HTERT RPE-1 (cell line): ENCODE results near the gene TREH.

Experiments
- in situ Hi-C: fragments of 300-500 bp; cut with MboI; formaldehyde crosslinking; loops from 4 replicates; pipeline ENCODE4 v1.14.3; 2020; ENCODE audit warnings: low sequenced_read_pairs

Gene TREH

GRCh38 chr11:118697346-118697745 is 17.9 kb upstream of the TREH start:
- in situ Hi-C loops = loop anchor here (25.0 kb wide), 1 partner anchor 265 kb away; the partner anchor contains the start of genes FOXR1 and UPK2

DNA sequence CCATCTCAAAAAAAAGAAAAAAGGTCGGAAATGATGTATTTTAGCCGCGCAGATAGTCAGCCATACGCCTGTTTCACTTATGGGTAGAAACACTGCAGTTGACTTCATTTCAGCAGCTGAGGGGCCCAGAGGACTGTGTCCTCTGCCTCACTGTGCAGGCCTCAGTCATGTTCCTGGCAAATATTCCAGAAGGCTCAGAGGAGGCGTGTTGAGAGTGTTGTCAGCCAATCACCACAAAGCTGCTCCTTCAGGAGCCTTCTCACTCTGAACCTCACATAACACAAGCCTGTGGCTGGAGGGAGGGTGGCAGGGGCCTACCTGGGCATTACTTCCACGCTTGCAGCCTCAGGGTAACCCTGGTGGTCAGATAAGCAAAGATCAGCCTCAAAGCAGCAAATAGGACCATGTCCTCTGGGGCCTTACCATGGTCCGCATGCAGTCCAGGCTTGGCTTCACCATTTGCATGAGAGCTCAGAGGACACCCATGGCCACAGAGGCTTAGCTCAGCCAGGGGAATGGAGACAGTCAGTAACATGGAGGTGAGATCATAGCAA is 17.3 kb upstream of the TREH start:
- in situ Hi-C loops = loop anchor here (25.0 kb wide), 1 partner anchor 266 kb away; the partner anchor contains the start of genes FOXR1 and UPK2

DNA sequence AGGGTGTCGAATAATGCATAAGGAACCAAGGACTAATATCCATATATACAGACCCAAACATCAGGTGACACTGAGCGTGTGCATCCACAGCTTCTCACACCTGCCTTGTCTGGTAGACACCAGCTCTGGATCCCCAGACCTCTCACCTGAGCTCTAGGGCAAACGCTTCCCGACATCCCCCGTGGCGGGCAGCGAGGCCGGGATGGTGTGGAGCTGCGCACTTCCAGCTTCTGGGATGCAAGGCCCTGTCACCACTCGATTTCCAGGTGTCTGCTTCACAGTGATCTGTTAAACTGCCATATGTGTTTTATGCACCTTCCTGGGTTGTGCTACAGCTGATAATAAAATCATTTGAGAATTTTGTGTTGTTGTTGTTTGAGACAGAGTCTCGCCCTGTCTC is 15.3 kb upstream of the TREH start:
- in situ Hi-C loops = loop anchor here (25.0 kb wide), 1 partner anchor 268 kb away; the partner anchor contains the start of genes FOXR1 and UPK2

DNA sequence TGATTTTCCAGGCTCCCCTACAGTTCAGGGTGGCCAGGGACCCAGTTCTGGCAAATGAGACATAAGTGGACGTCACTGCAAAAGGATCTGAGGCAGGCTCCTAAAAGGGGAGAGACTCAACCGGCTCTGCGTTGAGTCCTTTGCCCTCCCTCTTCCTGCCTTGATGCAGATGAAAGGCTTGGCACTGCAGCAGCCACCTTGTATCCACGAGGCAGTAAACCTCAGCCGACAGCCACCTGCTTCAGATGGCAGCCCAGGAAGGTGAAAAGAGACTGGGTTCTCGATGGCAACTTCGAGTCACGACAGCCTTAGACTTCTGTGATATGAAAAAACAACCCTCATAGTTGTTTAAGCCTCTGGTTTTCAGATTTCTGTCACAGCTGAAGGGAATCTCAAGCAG is 14.7 kb upstream of the TREH start:
- in situ Hi-C loops = loop anchor here (25.0 kb wide), 1 partner anchor 268 kb away; the partner anchor contains the start of genes FOXR1 and UPK2

DNA sequence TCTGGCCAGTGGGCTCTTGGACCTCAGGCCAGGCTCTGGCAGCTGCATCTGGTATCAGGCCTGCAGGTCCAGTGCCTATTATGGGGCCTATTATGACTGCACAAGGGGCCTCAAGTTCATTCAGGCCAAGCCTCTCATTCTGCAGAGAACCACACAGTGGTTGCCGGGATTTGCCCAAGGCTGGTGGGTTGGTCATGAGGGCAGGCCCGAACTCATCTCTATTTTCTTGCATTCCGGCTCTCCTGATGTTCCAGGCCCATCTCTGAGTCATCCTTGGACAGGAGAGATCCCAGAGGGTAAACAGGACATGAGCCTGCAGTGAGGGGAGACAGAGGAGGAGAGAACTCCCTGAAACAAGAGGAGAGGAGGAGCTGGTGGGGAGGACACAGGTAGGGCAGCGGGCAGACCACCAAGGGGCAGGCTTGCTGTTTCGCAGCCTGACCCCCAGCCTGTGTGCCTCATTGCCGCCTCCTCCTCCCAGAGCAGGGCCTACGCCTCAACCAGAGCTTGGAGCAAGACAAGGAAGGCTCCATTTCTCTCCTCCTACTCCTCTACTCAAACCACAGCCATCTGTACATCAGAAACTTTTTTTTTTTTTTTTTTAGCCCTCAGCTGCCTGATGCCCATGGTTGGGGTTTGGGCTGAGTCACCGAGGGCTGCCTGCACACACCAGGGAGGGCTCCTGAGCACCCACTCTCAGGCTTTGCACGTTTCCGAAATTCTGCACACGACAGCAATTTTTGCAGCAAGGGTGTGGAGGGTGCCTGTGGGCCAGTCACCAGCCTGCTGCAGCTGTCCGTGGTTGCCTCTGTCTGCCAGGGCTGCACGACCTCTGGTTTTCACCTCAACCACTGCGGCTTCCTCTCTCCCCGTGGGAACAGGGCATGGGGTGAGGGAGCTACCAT is 12.7 kb upstream of the TREH start:
- in situ Hi-C loops = loop anchor here (25.0 kb wide), 1 partner anchor 270 kb away; the partner anchor contains the start of genes FOXR1 and UPK2

DNA sequence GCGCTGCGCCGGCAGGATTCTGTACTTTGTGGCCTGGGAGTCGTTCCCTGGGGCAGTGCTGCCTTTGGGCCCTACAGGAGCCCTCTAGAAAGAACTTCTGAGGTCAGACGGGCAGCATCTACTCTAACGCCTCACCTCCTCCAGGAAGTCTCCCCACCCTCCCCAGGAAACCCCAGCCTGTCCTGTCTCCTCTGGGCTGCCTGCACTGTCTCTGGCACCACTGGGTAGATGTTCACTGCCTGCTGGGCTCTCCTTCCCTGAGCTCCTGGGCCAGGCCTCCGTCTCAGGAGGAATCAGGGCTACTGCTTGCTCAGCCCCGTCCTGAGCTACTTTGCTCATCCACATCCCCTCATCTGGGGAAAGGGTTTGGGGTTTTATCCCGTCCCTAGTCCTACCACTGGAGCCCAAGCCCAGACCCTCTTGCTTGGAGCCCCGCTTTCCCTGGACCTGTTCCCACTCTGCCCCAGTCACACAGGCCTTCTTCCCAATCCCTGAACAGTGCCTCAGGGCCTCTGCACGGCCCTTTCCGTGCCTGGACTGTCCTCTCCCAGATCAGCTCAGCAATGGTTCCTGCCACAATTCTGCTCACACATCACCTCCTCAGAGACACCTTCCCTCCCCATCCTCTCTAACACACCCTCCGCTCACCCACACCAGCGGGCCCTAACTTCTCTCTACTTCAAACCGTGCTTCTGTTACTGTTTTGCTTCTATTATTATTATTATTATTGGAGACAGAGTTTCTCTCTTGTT is 11.3 kb upstream of the TREH start:
- in situ Hi-C loops = loop anchor here (25.0 kb wide), 1 partner anchor 272 kb away; the partner anchor contains the start of genes FOXR1 and UPK2

- in situ Hi-C loops = loop anchor here (25.0 kb wide), 1 partner anchor 272 kb away; the partner anchor contains the start of genes FOXR1 and UPK2
These were observed 10.6 kb upstream of the TREH start for GRCh38 chr11:118689852-118690552.

DNA sequence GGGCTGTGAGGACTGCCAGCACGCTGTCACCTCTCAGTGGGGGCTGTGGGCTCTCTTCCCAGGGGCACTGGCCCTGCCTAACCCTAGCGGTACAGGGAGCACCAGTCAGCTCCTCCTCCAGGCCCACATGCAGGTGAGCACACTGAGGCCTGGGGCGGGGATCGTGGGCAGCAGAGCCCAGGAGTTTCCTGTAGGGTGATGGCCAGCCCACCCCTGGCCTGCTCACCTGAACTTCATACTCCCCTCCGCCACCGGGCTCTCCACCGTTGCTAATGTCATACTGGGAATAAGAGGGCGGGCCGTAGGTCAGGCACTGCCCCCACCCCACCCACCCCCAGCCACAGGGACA is 10.0 kb upstream of the TREH start:
- in situ Hi-C loops = loop anchor here (25.0 kb wide), 1 partner anchor 273 kb away; the partner anchor contains the start of genes FOXR1 and UPK2

DNA sequence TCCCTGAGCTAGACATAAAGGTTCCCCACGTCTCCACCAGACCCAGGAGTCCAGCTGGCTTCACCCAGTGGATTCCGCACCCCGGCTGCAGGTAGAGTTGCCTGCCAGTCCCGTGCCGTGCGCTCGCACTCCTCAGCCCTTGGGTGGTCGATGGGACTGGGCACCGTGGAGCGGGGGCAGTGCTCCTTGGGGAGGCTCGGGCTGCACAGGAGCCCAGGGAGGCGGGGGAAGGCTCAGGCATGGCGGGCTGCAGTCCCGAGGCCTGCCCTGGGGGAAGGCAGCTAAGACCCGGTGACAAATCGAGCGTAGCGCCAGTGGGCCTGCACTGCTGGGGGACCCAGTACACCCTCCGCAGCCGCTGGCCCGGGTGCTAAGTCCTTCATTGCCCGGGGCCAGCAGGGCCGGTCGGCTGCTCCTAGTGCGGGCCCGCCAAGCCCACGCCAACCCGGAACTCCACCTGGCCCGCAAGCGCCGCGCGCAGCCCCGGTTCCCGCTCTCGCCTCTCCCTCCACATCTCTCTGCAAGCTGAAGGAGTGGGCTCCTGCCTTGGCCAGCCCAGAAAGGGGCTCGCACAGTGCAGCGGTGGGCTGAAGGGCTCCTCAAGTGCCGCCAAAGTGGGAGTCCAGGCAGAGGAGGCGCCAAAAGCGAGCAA is 9.5 kb upstream of the TREH start:
- in situ Hi-C loops = loop anchor here (25.0 kb wide), 1 partner anchor 273 kb away; the partner anchor contains the start of genes FOXR1 and UPK2

DNA sequence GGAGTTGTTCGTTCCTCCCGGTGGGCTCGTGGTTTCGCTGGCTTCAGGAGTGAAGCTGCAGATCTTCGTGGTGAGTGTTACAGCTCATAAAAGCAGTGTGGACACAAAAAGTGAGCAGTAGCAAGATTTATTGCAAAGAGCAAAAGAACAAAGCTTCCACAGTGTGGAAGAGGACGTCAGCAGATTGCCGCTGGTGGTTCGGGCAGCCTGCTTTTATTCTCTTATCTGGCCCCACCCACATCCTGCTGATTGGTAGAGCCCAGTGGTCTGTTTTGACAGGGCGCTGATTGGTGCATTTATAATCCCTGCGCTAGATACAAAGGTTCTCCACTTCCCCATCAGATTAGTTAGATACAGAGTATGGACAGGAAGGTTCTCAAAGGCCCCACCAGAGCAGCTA is 8.9 kb upstream of the TREH start:
- in situ Hi-C loops = loop anchor here (25.0 kb wide), 1 partner anchor 274 kb away; the partner anchor contains the start of genes FOXR1 and UPK2

DNA sequence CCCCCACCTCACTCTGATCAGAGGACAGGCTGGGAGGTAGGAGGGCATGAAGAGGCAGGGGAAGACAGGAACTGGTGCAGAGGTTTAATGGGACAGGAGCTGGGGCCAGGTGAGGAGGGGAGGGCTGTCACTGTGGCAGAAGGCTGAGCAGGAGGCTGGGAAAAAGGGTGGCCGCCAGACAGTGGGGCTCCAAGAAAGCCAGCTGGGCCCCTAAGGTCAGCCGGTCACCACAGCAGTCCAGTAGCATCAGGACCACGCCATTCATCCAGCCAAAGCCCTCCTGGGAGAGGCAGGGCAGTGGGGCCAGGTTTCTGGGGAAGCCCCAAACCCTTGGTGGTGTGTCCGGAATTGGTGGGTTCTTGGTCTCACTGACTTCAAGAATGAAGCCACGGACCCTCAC is 8.5 kb upstream of the TREH start:
- in situ Hi-C loops = loop anchor here (25.0 kb wide), 1 partner anchor 274 kb away; the partner anchor contains the start of genes FOXR1 and UPK2

DNA sequence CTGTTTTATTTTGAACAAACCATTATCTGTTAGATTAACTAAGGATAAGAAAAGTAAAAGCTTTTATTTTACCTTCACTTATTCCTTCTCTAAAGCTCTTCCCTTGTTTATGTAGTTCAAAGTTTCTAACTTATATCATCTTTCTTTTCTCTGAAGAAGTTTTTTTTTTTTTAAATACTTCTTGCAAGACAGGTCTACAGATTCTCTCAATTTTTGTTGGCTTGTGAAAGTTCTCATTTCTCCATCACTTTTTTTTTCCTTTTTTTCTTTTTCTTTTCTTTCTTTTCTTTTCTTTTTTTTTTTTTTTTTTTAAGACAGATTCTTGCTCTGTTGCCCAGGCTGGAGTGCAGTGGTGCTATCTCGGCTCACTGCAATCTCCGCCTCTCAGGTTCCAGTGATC is 4.7 kb upstream of the TREH start:
- in situ Hi-C loops = loop anchor here (25.0 kb wide), 1 partner anchor 278 kb away; the partner anchor contains the start of genes FOXR1 and UPK2

GRCh38 chr11:118682939-118683338 is 3.5 kb upstream of the TREH start:
- in situ Hi-C loops = loop anchor here (25.0 kb wide), 1 partner anchor 279 kb away; the partner anchor contains the start of genes FOXR1 and UPK2

- in situ Hi-C loops = loop anchor here (25.0 kb wide), 1 partner anchor 280 kb away; the partner anchor contains the start of genes FOXR1 and UPK2
These were observed 2.9 kb upstream of the TREH start for GRCh38 chr11:118682372-118682771.

DNA sequence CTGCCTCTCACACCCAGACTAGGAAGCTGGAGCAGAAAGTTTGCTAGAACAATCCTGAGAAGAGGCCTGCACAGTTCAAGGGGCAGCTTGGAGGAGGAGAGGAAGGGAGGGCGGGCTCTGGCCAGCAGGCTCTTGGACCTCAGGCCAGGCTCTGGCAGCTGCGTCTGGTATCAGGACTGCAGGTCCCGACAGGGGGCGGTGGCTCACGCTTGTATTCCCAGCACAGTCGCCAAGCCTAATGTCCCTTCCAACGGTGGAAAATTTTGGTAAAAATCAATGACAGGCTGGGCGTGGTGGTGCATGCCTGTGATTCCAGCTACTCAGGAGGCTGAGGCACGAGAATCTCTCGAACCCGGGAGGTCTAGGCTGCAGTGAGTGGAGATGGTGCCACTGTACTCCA is 542 bp downstream of the TREH start:
- in situ Hi-C loops = loop anchor here (25.0 kb wide), 1 partner anchor 283 kb away; the partner anchor contains the start of genes FOXR1 and UPK2

GRCh38 chr11:118677977-118678376 is 1.5 kb downstream of the TREH start:
- in situ Hi-C loops = loop anchor here (25.0 kb wide), 1 partner anchor 284 kb away; the partner anchor contains the start of genes FOXR1 and UPK2

DNA sequence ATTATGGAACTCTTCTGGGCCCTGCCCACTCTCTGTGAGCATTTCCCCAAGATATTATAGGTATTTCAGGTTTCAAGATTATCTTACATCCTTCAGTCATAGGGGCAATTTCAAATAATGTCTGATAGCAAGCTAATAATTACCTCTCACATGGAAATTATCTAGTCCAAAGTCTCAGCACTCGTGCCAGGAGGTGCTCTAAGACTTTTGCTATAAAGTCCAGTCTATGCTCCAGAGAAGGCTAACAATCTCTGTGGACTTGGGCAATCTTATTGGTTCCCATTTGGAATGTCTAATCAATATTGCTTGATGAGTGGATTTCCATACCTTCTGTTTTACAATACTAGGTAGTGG is 5.4 kb downstream of the TREH start:
- in situ Hi-C loops = no loop called here

DNA sequence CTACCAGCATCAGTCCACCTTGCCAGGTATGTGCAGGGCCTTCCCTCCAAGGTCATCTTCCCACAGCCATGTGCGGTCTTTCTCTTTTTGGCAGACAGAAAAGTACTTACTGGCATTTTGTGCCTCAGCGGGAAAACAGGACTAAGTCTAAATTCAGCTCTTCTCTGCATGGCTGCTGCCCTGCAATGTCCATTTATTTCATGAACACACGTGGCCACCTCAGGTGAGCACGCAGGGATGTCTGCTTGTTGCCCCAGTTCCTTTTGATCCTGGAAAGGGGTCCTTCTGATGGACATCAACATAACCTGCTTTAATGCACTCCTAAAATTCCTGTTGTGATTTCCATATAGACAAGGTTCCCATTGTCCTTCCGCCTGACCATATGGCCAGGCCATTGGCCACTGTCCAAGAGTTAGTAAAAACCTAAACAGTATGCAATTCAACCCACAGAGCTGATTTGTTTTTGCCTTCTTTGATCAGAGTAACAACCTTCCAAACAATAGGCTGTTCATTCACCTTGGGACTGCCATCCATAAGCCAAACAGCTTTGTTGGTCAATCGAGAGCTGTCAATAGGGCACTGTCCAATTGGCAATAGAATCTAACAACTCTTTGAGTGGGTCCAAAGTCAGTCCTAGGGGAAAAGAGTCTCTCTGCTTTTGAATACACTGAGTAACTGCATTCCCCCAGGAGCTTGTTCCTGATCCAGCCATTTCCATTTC is 5.9 kb downstream of the TREH start:
- in situ Hi-C loops = no loop called here

GRCh38 chr11:118672846-118673245 is 6.6 kb downstream of the TREH start:
- in situ Hi-C loops = no loop called here
